IPS DF 6.9 (cell line): ENCODE results near the gene RIT2.

ENCODE experiments used
- DNase-seq: peaks from one replicate; pipeline ENCODE4 v3.0.0-alpha.2; 2013; ENCODE audit warnings: low read depth, low spot score
- H3K27ac ChIP-seq: one replicate; pipeline ENCODE4 v1.5.1; 2013; ENCODE audit warnings: low read length, control low read depth
- H3K27me3 ChIP-seq: 2 replicates; pipeline ENCODE4 v1.6.1; 2013; ENCODE audit warnings: mild to moderate bottlenecking, low read length; ENCODE audit not compliant: control insufficient read depth, insufficient read depth
- H3K36me3 ChIP-seq: 2 replicates; pipeline ENCODE4 v1.6.1; 2013; ENCODE audit warnings: low read length; ENCODE audit not compliant: control insufficient read depth, insufficient read depth
- H3K4me1 ChIP-seq: 2 replicates; pipeline ENCODE4 v1.6.1; 2013; ENCODE audit warnings: low read length; ENCODE audit not compliant: control insufficient read depth, insufficient read depth
- H3K4me3 ChIP-seq: 2 replicates; pipeline ENCODE4 v1.5.1; 2013; ENCODE audit warnings: mild to moderate bottlenecking, low read length
- H3K9me3 ChIP-seq: 2 replicates; pipeline ENCODE4 v1.6.1; 2013; ENCODE audit warnings: low read length, inconsistent platforms; ENCODE audit not compliant: control insufficient read depth, insufficient read depth
- WGBS: extraction: QIAGEN DNeasy Blood & Tissue Kit; methylation state at CpG from one replicate; pipeline ENCODE4 v1.1.7; 2013; ENCODE audit warnings: mixed read lengths, missing lambda C conversion rate; ENCODE audit not compliant: insufficient read length, insufficient coverage; 5-methylcytosine and 5-hydroxymethylcytosine counted together

Gene RIT2

GRCh38 chr18:43115076-43115921 lies at the start of gene RIT2:
Gene RIT2 (minus strand): TSS chr18:43115685.
- Histone ChIP-seq H3K36me3 (no peaks in the 10 kb centered on the region), H3K9me3 (no peaks in the 10 kb centered on the region), H3K4me3 (no peak within 1 kb of the TSS), H3K27ac (no peak within 1 kb of the TSS), H3K27me3 (no peaks in the 10 kb centered on the region), H3K4me1 (peaks cover 3% of the 10 kb centered on the region)
- 100% methylated on average over 2 of the region's 18 CpGs for WGBS
- no peak for DNase-seq

- H3K9me3 ChIP-seq, result peaks cover 1% of the 10 kb centered on the region; the same call in 1 of the 2 replicates
- DNase-seq, result no peak
- no peak overlapping the region for H3K4me3 ChIP-seq
- WGBS, result no CpG with 5 or more reads among the region's 1 CpG
- H3K27ac ChIP-seq, result no peak overlapping the region
- H3K27me3 ChIP-seq, result no peaks in the 10 kb centered on the region
- no peaks in the 10 kb centered on the region for H3K36me3 ChIP-seq
- no peaks in the 10 kb centered on the region for H3K4me1 ChIP-seq
Measured at GRCh38 chr18:43161528-43161927, 46.0 kb upstream of the RIT2 start.

GRCh38 chr18:43160509-43160908 lies 45.0 kb upstream of the RIT2 start:
- Histone ChIP-seq H3K9me3 (peaks cover 1% of the 10 kb centered on the region; the same call in 1 of the 2 replicates), H3K4me3 (no peak overlapping the region), H3K36me3 (no peaks in the 10 kb centered on the region), H3K27ac (no peak overlapping the region), H3K27me3 (no peaks in the 10 kb centered on the region), H3K4me1 (no peaks in the 10 kb centered on the region)
- no peak for DNase-seq
- WGBS, result no CpG with 5 or more reads among the region's 1 CpG

GRCh38 chr18:43159926-43160325 lies 44.4 kb upstream of the RIT2 start:
- H3K36me3 ChIP-seq, result no peaks in the 10 kb centered on the region
- no peaks in the 10 kb centered on the region for H3K27me3 ChIP-seq
- peaks cover 1% of the 10 kb centered on the region; the same call in 1 of the 2 replicates for H3K9me3 ChIP-seq
- no peak overlapping the region for H3K27ac ChIP-seq
- no peak for DNase-seq
- H3K4me1 ChIP-seq, result no peaks in the 10 kb centered on the region
- H3K4me3 ChIP-seq, result no peak overlapping the region

GRCh38 chr18:43159086-43159770 lies 43.7 kb upstream of the RIT2 start:
- Histone ChIP-seq H3K9me3 (peaks cover 1% of the 10 kb centered on the region; the same call in 1 of the 2 replicates), H3K4me1 (no peaks in the 10 kb centered on the region), H3K27ac (no peak overlapping the region), H3K27me3 (no peaks in the 10 kb centered on the region), H3K4me3 (no peak overlapping the region), H3K36me3 (no peaks in the 10 kb centered on the region)
- no CpG with 5 or more reads among the region's 5 CpGs for WGBS
- DNase-seq, result no peak

- Histone ChIP-seq H3K36me3 (no peaks in the 10 kb centered on the region), H3K4me1 (no peaks in the 10 kb centered on the region), H3K27me3 (no peaks in the 10 kb centered on the region), H3K9me3 (peaks cover 1% of the 10 kb centered on the region; the same call in 1 of the 2 replicates), H3K4me3 (no peak overlapping the region), H3K27ac (no peak overlapping the region)
- DNase-seq, result no peak
- whole genome bisulfite sequencing, result no CpG with 5 or more reads among the region's 2 CpGs
Measured at GRCh38 chr18:43158381-43158780, 42.9 kb upstream of the RIT2 start.

- no CpG with 5 or more reads among the region's 3 CpGs for WGBS
- no peak overlapping the region for H3K27ac ChIP-seq
- no peak overlapping the region for H3K4me3 ChIP-seq
- no peaks in the 10 kb centered on the region for H3K4me1 ChIP-seq
- no peaks in the 10 kb centered on the region for H3K9me3 ChIP-seq
- no peaks in the 10 kb centered on the region for H3K27me3 ChIP-seq
- H3K36me3 ChIP-seq, result no peaks in the 10 kb centered on the region
- no peak for DNase-seq
Measured at GRCh38 chr18:43155842-43156241, 40.4 kb upstream of the RIT2 start.

GRCh38 chr18:43148231-43148630 lies 32.7 kb upstream of the RIT2 start:
- no peaks in the 10 kb centered on the region for H3K27me3 ChIP-seq
- H3K4me1 ChIP-seq, result no peaks in the 10 kb centered on the region
- no peak for DNase-seq
- no peak overlapping the region for H3K27ac ChIP-seq
- WGBS, result no CpG with 5 or more reads among the region's 2 CpGs
- no peak overlapping the region for H3K4me3 ChIP-seq
- H3K36me3 ChIP-seq, result no peaks in the 10 kb centered on the region
- no peaks in the 10 kb centered on the region for H3K9me3 ChIP-seq

GRCh38 chr18:43141208-43141607 lies 25.7 kb upstream of the RIT2 start:
- no CpG with 5 or more reads among the region's 2 CpGs for WGBS
- no peaks in the 10 kb centered on the region for H3K4me1 ChIP-seq
- no peaks in the 10 kb centered on the region for H3K9me3 ChIP-seq
- no peak for DNase-seq
- no peaks in the 10 kb centered on the region for H3K27me3 ChIP-seq
- H3K27ac ChIP-seq, result no peak overlapping the region
- no peak overlapping the region for H3K4me3 ChIP-seq
- H3K36me3 ChIP-seq, result no peaks in the 10 kb centered on the region

GRCh38 chr18:43139288-43139946 lies 23.9 kb upstream of the RIT2 start:
- Histone ChIP-seq H3K27ac (no peak overlapping the region), H3K27me3 (no peaks in the 10 kb centered on the region), H3K4me3 (no peak overlapping the region), H3K9me3 (no peaks in the 10 kb centered on the region), H3K36me3 (no peaks in the 10 kb centered on the region), H3K4me1 (no peaks in the 10 kb centered on the region)
- no peak for DNase-seq
- WGBS, result no CpG with 5 or more reads among the region's 21 CpGs
